A549 (cell line): Measurements from ENCODE around the gene TSPAN4. TPM values are rescaled to one million over a fixed set of nuclear protein-coding genes. Genes with fewer than 3 reads are reported as not detected.

ENCODE experiments used
- ATAC-seq, 2 experiments: fragments of 200-7000 bp in 1 of 2; fragments of >200 bp in 1 of 2; cut with Nextera tagmentation in 1 of 2; cut with Tn5 transposase in 1 of 2; 3 replicates each; pipeline versions ENCODE4 v1.8.0 to v1.9.1; 2018 to 2020; ENCODE audit warnings: mild to moderate bottlenecking in 1 of 2, moderate library complexity in 1 of 2
- CTCF ChIA-PET: fragments of 300-600 bp; sonication (Branson Sonifier 250); formaldehyde crosslinking; extraction: SDS; loops from one replicate; lab custom pipeline; 2021; ENCODE audit warnings: antibody characterized with exemption, inconsistent platforms; lab: Yijun Ruan, JAX
- POLR2A ChIA-PET: fragments of 350-600 bp; formaldehyde crosslinking; extraction: SDS; loops from one replicate; lab custom pipeline; 2021; ENCODE audit warnings: antibody characterized with exemption, inconsistent platforms; lab: Yijun Ruan, JAX
- DNase-seq, 2 experiments: peaks; one replicate each; pipeline versions ENCODE4 v3.0.0 to v3.0.0-alpha.2; 2011 to 2016; ENCODE audit warnings: low read depth in 1 of 2, low spot score in 1 of 2
- FAIRE-seq: peaks from 2 replicates; lab custom pipeline; 2011; peaks lifted over from hg19 to GRCh38; lab: Jason Lieb, UNC
- H3K27ac ChIP-seq, 2 experiments: fragments of >200 bp; sonication (Bioruptor Twin); formaldehyde crosslinking; 3 replicates each; pipeline ENCODE4 v1.5.1; 2016 to 2017
- H3K4me1 ChIP-seq: fragments of >200 bp; sonication (Bioruptor Twin); formaldehyde crosslinking; 3 replicates; pipeline ENCODE4 v1.6.1; 2016
- H3K4me2 ChIP-seq: fragments of >200 bp; sonication (Bioruptor Twin); formaldehyde crosslinking; 3 replicates; pipeline ENCODE4 v1.6.1; 2016
- H3K4me3 ChIP-seq: fragments of >200 bp; sonication (Bioruptor Twin); formaldehyde crosslinking; 3 replicates; pipeline ENCODE4 v1.5.1; 2016
- H3K9me3 ChIP-seq: fragments of >200 bp; sonication (Bioruptor Twin); formaldehyde crosslinking; 3 replicates; pipeline ENCODE4 v1.6.1; 2016
- ATOH8 ChIP-seq: fragments of 250-450 bp; sonication (Bioruptor Pico); IDR thresholded peaks from 2 replicates; pipeline ENCODE4 v1.5.0; 2020; ENCODE audit warnings: low read depth, mild to moderate bottlenecking, moderate library complexity
- CHD4 ChIP-seq: fragments of 200-600 bp; sonication (generic); IDR thresholded peaks from 2 replicates; pipeline ENCODE4 v1.6.1; 2016; ENCODE audit warnings: antibody characterized with exemption, mild to moderate bottlenecking, borderline replicate concordance
- FOSB ChIP-seq: fragments of 250-450 bp; sonication (Bioruptor Pico); IDR thresholded peaks from 2 replicates; pipeline ENCODE4 v1.5.0; 2020; ENCODE audit warnings: mild to moderate bottlenecking, moderate library complexity
- GATA3 ChIP-seq: IDR thresholded peaks from 2 replicates; pipeline ENCODE4 v1.6.1; 2012; ENCODE audit warnings: borderline replicate concordance
- HDAC2 ChIP-seq: fragments of 200-600 bp; sonication (generic); IDR thresholded peaks from 2 replicates; pipeline ENCODE4 v1.6.1; 2016
- HMGXB4 ChIP-seq: fragments of 250-450 bp; sonication (Bioruptor Pico); IDR thresholded peaks from 2 replicates; pipeline ENCODE4 v1.5.0; 2021; ENCODE audit warnings: mild to moderate bottlenecking, moderate library complexity, borderline replicate concordance
- MAFK ChIP-seq: fragments of 450-650 bp; IDR thresholded peaks from 2 replicates; pipeline ENCODE4 v1.6.1; 2014; ENCODE audit not compliant: partially characterized antibody
- MAX ChIP-seq: IDR thresholded peaks from 2 replicates; pipeline ENCODE4 v1.6.1; 2012
- NPAS2 ChIP-seq: fragments of 250-450 bp; sonication (Bioruptor Pico); IDR thresholded peaks from 2 replicates; pipeline ENCODE4 v1.8.0; 2022; ENCODE audit warnings: mild to moderate bottlenecking, moderate library complexity, borderline replicate concordance
- REST ChIP-seq: fragments of 200-600 bp; sonication (generic); IDR thresholded peaks from 2 replicates; pipeline ENCODE4 v1.6.1; 2016; ENCODE audit warnings: antibody characterized with exemption, mild to moderate bottlenecking, moderate library complexity
- RFX5 ChIP-seq: fragments of 450-650 bp; IDR thresholded peaks from 2 replicates; pipeline ENCODE4 v1.7.1; 2014; ENCODE audit warnings: antibody characterized with exemption, mild to moderate bottlenecking, moderate library complexity
- SREBF2 ChIP-seq: fragments of 450-650 bp; IDR thresholded peaks from 2 replicates; pipeline ENCODE4 v1.6.1; 2014; ENCODE audit warnings: mild to moderate bottlenecking, moderate library complexity
- ZFP36 ChIP-seq: fragments of 450-650 bp; IDR thresholded peaks from 2 replicates; pipeline ENCODE4 v1.6.1; 2014; ENCODE audit warnings: borderline replicate concordance; ENCODE audit not compliant: partially characterized antibody
- ZSCAN20 ChIP-seq: fragments of 250-450 bp; sonication (Bioruptor Pico); IDR thresholded peaks from 2 replicates; pipeline ENCODE4 v1.8.0; 2022; ENCODE audit warnings: mild to moderate bottlenecking, moderate library complexity
- WGBS: methylation state at CpG from one replicate; pipeline ENCODE4 v1.1.6; 2017; ENCODE audit errors: missing lambda C conversion rate; 5-methylcytosine and 5-hydroxymethylcytosine counted together
- polyA plus RNA-seq, 4 experiments: library from polyadenylated mRNA; depleted of rRNA in 3 of 4; stranded (reverse); fragments of >200 nt; fragmentation: RNase III in 1 of 4; extraction: RNeasy Plus Mini Kit Qiagen cat#74134 plus additional on column Dnase treatment in 1 of 4; gene quantifications; 2 replicates in 3 of 4; 3 replicates in 1 of 4; pipeline ENCODE4 v1.2.3, GENCODE V29; 2011 to 2017
- TF ChIP-seq, protein P1 (sequence below): fragments of >200 bp; sonication (Bioruptor Twin); formaldehyde crosslinking; IDR thresholded peaks from 3 replicates; pipeline ENCODE4 v1.5.1; 2016
- TF ChIP-seq, protein P2 (sequence below): IDR thresholded peaks from 2 replicates; pipeline ENCODE4 v1.6.1; 2012

TSPAN4 gene
- polyA plus RNA-seq, 2 of the 4 experiments (the other 2 are of a cell fraction) = 83.5 to 145 TPM

GRCh38 chr11:875203-875602 lies 32.6 kb downstream of the TSPAN4 start (continued):
- TF ChIP-seq, protein P1, sequence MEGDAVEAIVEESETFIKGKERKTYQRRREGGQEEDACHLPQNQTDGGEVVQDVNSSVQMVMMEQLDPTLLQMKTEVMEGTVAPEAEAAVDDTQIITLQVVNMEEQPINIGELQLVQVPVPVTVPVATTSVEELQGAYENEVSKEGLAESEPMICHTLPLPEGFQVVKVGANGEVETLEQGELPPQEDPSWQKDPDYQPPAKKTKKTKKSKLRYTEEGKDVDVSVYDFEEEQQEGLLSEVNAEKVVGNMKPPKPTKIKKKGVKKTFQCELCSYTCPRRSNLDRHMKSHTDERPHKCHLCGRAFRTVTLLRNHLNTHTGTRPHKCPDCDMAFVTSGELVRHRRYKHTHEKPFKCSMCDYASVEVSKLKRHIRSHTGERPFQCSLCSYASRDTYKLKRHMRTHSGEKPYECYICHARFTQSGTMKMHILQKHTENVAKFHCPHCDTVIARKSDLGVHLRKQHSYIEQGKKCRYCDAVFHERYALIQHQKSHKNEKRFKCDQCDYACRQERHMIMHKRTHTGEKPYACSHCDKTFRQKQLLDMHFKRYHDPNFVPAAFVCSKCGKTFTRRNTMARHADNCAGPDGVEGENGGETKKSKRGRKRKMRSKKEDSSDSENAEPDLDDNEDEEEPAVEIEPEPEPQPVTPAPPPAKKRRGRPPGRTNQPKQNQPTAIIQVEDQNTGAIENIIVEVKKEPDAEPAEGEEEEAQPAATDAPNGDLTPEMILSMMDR = no peak
- TF ChIP-seq MAFK (no peak), MAX (no peak), HDAC2 (no peak), FOSB (no peak)
- TF ChIP-seq, all 56 proteins: peak for 0

DNA sequence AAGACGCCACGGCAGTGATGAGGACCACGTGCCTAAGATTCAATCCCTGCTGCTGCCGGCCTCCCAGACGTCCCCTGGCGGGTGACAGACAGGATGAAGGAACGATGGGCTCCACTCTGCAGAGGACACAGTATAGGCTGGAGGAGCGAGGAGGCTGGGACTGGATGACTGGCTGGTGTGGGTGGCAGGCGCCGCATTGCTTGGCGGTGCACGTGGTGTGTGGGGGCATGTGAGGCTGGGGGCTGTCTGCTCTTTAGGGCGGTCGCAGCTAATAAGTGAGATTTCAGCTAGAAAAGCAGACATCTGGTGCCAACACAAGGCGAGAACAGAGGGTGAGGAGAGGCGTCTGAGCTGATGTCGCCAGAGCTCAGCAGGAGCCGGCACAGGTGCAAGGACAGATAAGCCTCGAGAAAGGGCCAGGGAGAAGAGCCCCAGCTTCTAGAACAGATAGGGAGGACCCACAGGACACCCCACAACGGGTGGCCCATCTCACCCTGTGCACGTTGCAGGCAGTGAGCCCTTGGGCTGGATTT lies 33.2 kb downstream of the TSPAN4 start:
- no peak for ATAC-seq
- POLR2A ChIA-PET = no interaction called here

More for the DNA sequence above, 33.2 kb downstream of the TSPAN4 start:
- H3K4me1 ChIP-seq = peaks cover 5% of the 10 kb centered on the region; the same call in 1 of the 3 replicates
- H3K9me3 ChIP-seq = no peaks in the 10 kb centered on the region
- no peak overlapping the region for H3K4me3 ChIP-seq
- TF ChIP-seq NPAS2 (CRISPR knock-in tag) = no peak
- no peak for TF ChIP-seq SREBF2
- TF ChIP-seq MAFK = no peak
- TF ChIP-seq HMGXB4 (CRISPR knock-in tag) = no peak
- no peak for TF ChIP-seq GATA3
- TF ChIP-seq ATOH8 (CRISPR knock-in tag) = no peak
- TF ChIP-seq CHD4 = no peak
- TF ChIP-seq, protein P2, sequence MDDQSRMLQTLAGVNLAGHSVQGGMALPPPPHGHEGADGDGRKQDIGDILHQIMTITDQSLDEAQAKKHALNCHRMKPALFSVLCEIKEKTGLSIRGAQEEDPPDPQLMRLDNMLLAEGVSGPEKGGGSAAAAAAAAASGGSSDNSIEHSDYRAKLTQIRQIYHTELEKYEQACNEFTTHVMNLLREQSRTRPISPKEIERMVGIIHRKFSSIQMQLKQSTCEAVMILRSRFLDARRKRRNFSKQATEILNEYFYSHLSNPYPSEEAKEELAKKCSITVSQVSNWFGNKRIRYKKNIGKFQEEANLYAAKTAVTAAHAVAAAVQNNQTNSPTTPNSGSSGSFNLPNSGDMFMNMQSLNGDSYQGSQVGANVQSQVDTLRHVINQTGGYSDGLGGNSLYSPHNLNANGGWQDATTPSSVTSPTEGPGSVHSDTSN = no peak
- TF ChIP-seq REST = no peak
- no peak for TF ChIP-seq RFX5
- no peak for TF ChIP-seq MAX
- TF ChIP-seq ZSCAN20 (CRISPR knock-in tag) = no peak
- no peak for TF ChIP-seq ZFP36
- DNase-seq (no peak), FAIRE-seq (no peak)
- 91% methylated on average over 21 of the region's 21 CpGs for WGBS
- no peak overlapping the region for H3K27ac ChIP-seq
- CTCF ChIA-PET = interaction anchor here (1.3 to 2.4 kb wide), 4 partner anchors 16 to 175 kb away, joined by 3 to 14 read pairs (median 6); no protein-coding TSS in a partner anchor
- H3K4me2 ChIP-seq = no peak overlapping the region
